GM18520 (cell line): ENCODE data around the gene COL4A2.

Source experiments
- ATAC-seq: cut with Tn5 transposase; IDR thresholded peaks from one replicate; pipeline ENCODE4 v1.9.1; 2021; ENCODE audit not compliant: unreplicated experiment

Gene COL4A2

GRCh38 chr13:110468986-110469495 is 162.0 kb downstream of the COL4A2 start:
- no peak for ATAC-seq

- no peak for ATAC-seq
These were observed 162.5 kb downstream of the COL4A2 start for GRCh38 chr13:110469597-110469996.

- no peak for ATAC-seq
These were observed 163.4 kb downstream of the COL4A2 start for GRCh38 chr13:110470272-110471009.

- peak; percentile 24 for ATAC-seq
These were observed 164.2 kb downstream of the COL4A2 start for GRCh38 chr13:110471156-110471832.

- ATAC-seq = peak; percentile 98
These were observed 164.7 kb downstream of the COL4A2 start for GRCh38 chr13:110471833-110472162.

GRCh38 chr13:110472904-110473563 is 165.9 kb downstream of the COL4A2 start:
- ATAC-seq = no peak

GRCh38 chr13:110474713-110475112 is 167.6 kb downstream of the COL4A2 start:
- no peak for ATAC-seq

GRCh38 chr13:110475117-110475516 is 168.0 kb downstream of the COL4A2 start:
- no peak for ATAC-seq

GRCh38 chr13:110475550-110476219 is 168.6 kb downstream of the COL4A2 start:
- no peak for ATAC-seq

- ATAC-seq = no peak
These were observed 169.1 kb downstream of the COL4A2 start for GRCh38 chr13:110476220-110476617.

GRCh38 chr13:110477706-110478245 is 170.7 kb downstream of the COL4A2 start:
- ATAC-seq = no peak

- no peak for ATAC-seq
These were observed 171.5 kb downstream of the COL4A2 start for GRCh38 chr13:110478405-110479214.

GRCh38 chr13:110479215-110479545 is 172.1 kb downstream of the COL4A2 start:
- no peak for ATAC-seq

- no peak for ATAC-seq
These were observed 172.6 kb downstream of the COL4A2 start for GRCh38 chr13:110479648-110480047.

- no peak for ATAC-seq
These were observed 173.1 kb downstream of the COL4A2 start for GRCh38 chr13:110480161-110480560.

GRCh38 chr13:110483386-110483968 is 176.4 kb downstream of the COL4A2 start:
- ATAC-seq = no peak

- no peak for ATAC-seq
These were observed 177.4 kb downstream of the COL4A2 start for GRCh38 chr13:110484290-110485048.

- ATAC-seq = no peak
These were observed 178.5 kb downstream of the COL4A2 start for GRCh38 chr13:110485604-110486003.

GRCh38 chr13:110486061-110486715 is 179.1 kb downstream of the COL4A2 start:
- ATAC-seq = no peak
